Activated T-cell treated with anti-CD3 and anti-CD28 coated beads, Interleukin-2, amount 50 U/mL, for 48 hours (primary cell): ENCODE results near the gene PHOX2B.
A peak's percentile ranks its signal among the peaks of the same experiment; 100 is the strongest.

Experiments
- DNase-seq, 2 experiments: peaks; one replicate each; pipeline ENCODE4 v3.0.0-alpha.2; 2020

The PHOX2B gene

GRCh38 chr4:41748571-41749475, at the start of gene PHOX2B:
TSS of gene PHOX2B (minus strand) at chr4:41748725. CDS start at chr4:41748610, 115 bp downstream.
- no peak for DNase-seq

DNA sequence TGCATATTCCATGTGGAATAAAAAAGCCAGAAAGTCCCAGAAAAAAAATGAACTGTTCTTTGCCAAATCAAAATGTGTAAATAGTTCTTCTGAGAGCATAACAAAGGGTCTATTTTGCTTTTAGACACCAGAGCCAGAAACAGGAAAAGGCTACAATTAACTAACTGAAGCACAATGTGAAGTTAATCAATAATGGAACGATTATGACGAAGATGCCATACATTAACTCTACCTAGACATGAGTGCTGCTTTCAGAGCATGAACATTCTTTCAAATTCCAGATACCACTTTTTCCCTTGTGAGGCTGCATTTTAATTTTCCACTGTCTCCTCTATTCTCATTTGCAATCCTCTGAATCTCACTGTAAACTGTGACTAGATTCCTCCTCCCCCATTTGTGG, 48.7 kb upstream of the PHOX2B start:
- DNase-seq: no peak

GRCh38 chr4:41796545-41797210, 48.2 kb upstream of the PHOX2B start:
- DNase-seq: no peak

GRCh38 chr4:41795796-41796385, 47.4 kb upstream of the PHOX2B start:
- DNase-seq: no peak

DNA sequence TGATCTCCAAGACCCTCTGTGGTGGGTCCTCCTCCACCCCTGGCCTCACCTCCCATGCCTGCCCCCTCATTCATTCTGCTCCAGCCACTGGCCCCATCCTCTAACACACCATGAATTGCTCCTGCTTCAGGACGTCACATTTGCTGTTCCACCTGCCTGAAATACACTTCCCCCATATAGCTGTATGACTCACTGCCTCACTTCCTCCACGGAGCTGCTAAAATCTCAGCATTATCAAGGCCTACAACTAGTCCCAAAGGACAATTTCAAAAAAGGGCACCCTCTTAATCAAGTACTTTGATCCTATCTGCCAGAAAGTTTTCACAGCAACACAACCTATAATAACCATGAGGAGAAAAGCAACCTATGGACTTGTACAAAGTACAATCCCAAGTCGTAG, 43.6 kb upstream of the PHOX2B start:
- DNase-seq: no peak

DNA sequence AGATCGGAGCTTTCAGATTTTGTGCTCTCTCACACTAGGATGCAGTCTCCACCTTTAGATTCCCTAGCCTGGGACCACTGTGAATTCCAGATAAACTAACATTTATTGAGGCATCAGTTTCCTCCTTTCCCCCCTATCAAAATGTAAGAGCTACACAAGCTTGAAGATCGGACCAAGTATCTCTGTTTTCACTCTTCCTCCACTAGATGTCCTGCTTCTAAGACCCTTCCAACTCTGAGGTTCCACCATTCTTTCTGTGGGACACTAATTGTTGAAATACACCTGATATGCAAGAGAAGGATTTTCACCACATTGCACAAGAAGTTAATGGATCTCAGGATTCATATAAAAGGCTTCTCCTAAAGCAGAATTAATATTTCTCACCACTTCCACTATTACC, 43.0 kb upstream of the PHOX2B start:
- DNase-seq: no peak

DNA sequence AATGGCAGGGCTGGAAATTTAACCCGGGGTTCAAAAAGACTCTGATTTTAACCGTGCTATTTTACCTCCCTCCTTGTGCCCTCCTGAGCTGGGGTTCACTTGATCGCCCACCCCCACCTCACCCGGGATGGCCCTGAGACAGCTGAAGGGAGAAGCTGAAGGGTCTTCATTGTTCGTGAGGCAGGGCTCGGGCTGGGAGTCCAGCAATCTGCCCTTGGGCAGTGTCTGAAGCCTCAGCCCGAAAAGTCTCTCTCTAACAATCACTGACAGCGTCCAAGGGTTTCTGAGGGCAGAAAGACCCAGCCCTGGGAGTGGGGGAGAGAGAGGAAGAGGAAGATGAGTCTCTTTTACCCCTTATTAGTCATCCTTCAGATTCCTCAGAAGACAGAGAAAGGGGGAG, 39.4 kb upstream of the PHOX2B start:
- DNase-seq: no peak

- no peak for DNase-seq
Measured at GRCh38 chr4:41785665-41786064, 37.1 kb upstream of the PHOX2B start.

DNA sequence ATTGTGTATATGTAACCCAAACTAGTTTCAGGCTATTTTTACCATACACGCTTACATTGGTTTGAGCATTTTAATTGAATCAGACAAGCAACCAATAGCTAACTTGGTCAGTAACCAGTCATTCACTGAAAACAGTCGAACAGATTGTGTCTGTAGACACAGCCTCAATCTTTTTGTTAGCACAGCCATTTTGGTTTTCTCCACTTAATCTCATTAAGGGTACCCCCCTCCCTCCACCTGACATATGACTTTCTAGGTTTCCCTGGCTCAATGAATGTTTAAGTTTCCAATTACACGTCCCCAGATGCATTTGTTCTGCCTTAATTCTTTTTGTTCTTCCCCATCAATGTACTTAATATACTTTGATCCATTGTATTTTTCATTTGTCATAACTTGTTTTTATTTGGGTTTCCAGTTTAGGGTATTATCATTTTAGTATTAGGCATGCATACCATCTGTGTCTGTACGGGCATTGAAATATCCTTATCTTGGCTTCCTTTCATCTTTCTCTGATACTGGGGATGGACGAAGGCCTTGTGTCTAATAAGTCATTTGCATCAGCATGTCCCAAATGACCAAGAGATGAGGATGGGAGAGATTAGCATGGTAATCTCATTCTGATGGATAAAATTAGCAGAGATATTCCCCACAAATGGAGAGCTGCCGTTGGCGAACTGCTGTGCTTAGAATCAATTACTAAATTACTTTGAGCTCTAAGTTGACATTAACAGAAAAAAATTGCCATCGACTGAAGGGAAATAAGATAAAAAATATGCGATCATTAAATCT, 35.9 kb upstream of the PHOX2B start:
- no peak for DNase-seq

DNA sequence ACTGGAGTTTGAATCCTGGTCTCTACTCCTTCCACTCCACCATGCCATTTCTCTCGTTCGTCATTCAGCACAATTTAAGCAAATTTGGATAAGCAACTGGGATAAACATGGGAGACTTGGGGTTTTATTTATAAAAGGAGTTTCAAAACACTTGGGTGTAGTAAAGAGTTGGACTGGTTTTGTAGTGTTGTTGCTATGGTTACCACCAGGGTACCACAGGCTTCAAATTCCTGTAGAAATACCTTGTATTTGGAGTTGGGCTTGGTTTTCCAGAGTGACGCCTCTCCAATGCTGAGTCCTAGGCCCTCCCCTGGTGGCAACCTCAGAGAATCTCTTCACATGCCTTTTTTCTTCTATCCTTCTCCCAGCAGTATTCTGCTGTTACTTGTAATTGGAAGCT, 27.9 kb upstream of the PHOX2B start:
- no peak for DNase-seq

- DNase-seq: no peak
Measured at GRCh38 chr4:41763729-41764128, 15.2 kb upstream of the PHOX2B start.

- DNase-seq: no peak
Measured at GRCh38 chr4:41758884-41759283, 10.4 kb upstream of the PHOX2B start.

- no peak for DNase-seq
Measured at GRCh38 chr4:41757521-41758156, 9.1 kb upstream of the PHOX2B start.

DNA sequence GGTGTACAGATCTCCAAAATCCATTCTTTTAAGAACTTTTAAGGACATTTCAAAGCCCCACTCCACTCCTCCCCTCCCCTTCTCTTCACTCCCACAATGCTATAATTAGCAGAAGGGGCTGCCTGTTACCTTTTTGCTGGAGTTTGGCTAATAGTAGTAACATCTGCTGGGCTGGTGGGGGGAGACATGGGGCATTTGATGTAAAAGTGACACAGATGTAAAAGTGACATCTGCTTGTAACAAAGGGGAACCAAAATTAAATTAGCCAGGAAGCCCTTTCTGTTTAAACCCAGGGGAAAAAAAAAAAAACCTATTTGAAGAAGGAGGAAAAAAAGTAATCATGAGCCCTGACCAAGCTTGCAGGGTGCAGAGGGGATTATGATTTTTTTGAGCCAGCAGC, 5.4 kb upstream of the PHOX2B start:
- DNase-seq: no peak

DNA sequence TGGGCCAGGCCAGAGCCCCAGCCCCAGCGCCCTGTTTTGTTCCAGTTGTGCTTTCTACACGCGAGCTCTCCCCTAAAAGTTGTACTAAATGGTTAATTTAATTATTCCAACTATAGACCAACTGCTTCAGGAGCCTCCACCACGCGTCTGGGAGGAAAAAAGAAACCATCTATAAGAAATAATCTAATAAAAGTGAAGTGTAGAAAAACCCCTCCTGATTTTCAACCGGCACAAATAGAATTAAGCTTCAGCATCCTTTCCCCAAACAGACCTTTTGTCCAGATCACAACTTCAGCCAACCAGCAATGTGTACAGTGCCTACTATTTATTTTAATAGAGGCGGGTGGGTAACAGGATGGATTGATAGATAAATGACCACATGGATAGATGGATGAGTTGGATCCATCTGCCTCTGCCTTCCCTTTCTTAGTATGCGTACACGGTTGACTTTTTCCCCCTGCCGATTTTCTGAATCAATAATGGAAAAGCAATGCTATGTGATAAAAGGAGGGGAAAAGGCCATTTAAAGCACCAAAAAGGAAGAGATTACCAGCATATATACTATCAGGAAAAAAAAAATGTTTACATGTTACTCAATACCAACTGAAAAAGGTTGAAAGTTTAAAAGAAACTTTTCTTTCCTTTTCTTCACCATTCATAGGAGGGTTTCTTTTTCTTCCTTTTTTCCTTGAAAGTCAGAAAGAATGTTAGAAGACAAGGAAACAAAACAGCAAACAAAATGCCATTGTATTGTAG, 3.7 kb upstream of the PHOX2B start:
- no peak for DNase-seq

DNA sequence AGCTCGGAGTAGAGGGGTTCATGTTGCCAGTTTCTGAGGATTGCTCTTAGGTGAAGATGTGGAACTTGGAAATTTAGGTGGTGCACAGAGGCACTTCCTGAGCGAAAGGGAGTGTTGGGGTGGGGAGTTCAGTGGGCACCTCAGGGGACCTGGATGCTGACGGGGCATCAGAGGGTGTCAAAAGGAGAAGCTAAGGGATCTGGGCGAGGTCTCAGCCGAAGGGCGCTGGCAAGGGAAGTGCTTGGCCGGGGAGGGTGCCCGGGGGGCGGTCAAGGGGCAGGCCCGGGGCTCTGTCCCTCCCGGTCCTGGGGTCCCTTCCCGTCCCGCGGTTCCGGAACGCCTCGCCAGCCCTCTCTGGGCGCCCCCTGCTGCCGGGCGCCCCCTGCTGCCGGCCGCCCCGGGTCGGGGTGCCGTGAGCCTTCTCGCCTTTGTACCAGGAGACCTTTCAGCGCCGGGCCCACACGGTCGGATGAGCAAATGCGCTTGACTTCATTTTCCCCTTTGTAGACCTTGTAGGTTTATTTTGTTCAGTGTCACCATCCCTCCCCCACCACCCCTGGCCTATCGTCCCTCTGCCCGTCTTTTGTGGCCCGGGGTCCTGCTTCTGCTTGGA, 3.0 kb upstream of the PHOX2B start:
- DNase-seq: peak; percentile 19 to 35

DNA sequence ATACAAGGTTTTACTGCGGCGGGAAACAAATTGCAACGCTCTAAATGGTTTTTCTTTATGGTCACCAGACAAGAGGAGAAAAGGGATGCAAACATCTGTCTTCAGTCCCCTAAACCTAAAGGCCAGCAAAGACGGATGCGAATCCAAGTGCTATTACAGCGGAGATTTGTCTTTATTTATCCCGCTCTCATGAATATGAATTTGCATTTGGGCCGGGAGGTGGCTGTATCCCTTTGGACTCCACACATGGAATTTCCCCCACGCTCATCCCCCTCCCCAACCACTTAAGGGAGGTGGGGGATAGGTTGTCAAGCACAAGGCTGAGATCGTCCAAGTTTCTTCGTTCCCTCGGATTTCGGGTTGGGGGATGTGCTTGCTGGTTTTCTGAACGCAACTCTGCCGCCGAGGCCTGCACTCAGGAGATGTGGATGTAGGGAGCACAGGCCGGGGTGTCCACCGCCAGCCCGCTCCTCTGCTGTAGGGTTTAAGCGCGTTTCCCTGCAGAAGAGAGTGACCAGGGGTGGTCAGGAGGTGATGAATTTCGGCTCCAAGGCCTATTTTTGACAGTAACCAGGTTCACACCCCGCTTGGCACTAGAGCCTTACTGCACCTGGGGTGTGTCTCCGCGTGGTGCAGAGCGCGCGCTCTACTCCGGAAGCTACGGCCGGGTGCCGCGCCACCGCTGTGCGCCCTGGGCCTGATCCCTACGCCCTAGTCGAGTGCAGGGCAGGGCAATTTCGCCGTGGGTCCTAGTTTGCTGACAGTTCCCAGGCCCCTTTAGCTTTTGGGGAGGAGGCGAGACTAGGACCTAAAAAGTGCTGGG, 2.3 kb upstream of the PHOX2B start:
- DNase-seq: peak; percentile 17 to 19

GRCh38 chr4:41750121-41750625, 1.6 kb upstream of the PHOX2B start:
- no peak for DNase-seq

- DNase-seq: no peak
Measured at GRCh38 chr4:41749631-41750039, 1.1 kb upstream of the PHOX2B start.

DNA sequence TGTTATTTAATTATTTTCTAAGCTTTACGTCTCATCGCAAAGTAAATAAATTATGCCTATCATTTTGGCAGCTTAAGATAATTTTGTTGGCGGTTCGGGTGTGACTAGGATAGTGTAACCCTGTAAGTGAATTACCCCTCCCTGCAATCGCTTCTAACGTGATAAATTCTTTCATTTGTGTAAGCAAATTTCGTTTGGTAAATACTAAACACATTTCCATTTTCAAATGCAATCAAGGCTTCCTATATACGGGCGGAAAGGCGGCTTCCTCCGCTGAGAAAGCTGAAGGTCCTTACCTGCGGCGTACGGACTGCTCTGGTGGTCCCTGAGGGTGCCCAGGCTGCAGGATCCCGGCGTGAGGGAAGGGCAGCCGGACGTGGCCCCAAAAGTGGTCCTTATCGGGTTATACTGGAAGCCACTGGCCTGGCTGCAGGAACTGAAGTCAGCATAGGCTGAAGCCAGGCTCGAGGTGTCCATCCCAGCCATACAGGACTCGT, 403 bp downstream of the PHOX2B start:
- DNase-seq: no peak
